COR-L47 (cell line): Measurements from ENCODE around the gene PSMB11.

Experiments
- DNase-seq: peaks from one replicate; lab custom pipeline; 2025; lab: John Stamatoyannopoulos, UW

PSMB11 gene

DNA sequence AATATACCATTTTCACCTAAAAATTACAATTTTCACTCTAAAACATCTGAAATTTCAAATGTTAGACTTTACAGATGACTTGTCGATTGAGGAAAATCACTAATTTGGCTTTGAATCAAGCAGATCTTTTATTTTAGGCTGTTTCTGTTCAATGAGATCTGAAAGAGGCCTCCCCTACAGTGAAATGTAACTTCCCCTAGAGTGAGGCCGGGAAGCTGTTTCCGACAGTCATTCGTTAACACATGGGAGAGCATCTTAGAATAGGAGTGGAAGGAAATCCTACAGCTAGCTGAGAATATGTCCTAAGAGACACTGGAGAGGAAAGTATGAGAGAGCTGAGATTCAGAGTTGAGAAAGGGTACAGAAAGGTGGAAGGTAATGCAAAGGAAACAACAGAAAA is 26.4 kb upstream of the PSMB11 start:
- no peak for DNase-seq

DNA sequence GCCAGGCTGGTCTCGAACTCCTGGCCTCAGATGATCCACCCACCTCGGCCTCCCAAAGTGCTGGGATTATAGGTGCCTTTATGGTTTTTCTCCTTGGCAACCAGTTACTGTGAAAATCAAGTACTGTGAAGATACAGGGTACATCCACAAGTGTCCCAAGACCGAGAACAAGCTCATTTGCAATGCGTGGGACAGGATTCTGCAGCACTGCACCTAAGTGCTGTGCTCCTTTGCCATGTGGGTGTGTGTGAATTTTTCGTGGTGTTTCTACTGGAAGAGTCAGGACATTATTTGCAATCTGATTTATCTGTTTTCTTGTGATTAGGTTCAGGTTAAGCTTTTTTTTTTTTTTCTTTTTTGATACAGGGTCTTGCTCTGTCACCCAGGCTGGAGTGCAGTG is 24.9 kb upstream of the PSMB11 start:
- DNase-seq: no peak

DNA sequence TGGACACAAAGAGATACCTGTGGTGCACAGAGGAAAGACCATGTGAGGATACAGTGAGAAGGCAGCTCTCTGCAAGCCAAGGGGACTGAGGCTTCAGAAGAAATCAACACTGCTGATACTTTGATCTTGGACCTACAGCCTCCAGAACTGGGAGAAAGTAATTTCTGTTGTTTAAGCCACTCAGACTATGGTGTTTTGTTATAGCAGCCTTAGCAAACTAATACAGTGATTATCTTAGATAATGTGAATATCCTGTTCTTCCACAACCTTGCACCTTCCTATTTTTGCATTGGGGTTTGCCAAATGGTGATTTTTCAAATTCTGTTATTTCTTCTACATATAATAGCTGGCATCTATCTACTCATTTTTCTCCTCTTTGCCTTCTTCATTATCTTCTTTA is 23.9 kb upstream of the PSMB11 start:
- DNase-seq: no peak

DNA sequence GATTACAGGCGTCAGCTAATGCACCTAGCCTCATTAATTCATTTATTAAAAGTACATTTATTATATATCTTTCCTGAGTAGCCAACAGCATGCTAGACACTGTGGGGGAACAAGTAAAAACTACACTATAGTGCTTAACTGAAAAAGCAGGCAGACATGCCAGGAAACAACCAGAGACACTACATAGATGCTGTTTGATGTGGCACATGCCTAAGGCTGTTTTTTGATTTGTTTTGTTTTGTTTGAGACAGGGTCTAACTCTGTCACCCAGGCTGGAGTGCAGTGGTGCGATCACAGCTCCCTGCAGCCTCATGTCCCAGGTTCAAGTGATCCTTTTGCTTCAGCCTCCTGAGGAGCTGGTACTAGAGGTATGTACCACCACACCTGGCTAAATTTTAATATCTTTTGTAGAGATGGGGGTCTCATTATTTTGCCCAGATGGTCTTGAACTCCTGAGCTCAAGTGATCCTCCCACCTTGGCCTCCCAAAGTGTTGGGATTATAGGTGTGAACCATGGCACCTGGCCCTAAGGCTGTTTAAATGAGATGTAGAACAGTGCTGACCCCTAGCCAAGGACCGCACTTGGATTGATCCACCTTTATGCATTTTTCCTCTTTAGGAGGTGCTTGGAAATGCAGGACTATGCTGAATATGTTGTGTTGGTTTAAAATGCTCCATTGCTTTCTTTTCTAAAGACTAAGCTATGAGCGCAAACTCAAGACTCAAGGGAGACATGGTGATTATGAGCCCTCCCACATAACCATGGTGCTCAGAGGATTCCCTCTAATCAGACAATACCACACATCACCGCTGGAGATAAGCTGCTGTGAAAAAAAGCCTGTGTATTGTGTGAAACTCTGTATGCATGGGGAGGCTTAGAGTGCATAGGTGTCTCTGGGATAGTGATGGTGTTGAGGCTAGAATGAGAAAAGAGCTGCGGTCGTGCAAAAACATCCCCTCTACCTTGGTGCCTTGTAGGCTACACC is 21.6 kb upstream of the PSMB11 start:
- DNase-seq: no peak

DNA sequence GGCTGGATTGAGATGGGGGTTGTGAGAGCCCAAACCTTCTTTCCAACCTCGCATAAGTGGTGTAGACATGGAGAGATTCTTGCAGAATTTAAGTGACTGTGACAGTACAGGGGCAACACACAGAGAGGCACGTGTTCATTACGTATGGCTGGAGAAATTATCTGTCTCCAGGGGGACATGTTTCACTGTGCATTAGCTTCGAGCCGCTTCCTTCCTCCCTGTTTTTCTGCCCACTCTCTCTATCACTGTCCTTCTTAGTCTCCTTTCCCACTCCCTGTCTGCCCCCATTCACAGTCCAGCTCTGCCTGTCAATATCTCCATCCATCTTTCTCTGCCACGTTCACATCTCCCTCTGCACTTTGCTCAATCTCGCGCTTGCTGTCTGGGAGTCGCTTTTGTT is 20.6 kb upstream of the PSMB11 start:
- DNase-seq: no peak

DNA sequence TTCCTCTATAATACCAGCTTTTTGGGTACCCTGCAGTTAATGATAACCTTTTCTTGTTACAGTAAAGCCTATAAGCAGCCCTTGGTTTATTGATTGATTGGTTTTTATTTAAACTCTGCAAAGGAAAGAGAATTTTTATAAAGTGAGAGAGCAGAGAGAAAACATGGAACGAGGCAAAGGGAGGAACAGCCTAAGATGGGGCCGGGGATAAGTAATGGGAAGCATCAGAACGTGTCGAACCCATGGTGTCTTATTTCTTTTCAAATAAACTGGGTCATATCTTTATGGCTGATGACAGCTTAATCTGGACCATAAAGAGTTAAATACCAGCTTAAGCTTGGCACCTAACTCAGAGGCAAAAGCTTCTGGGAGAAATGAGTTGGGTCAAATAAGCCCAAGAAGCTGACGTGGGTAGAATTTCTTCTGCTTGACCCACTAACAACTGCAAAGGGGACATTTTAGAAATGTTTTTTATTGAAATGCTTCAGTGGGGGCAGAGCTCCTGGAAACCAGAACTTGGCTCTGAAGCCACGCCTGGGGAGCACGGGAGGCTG is 20.0 kb upstream of the PSMB11 start:
- no peak for DNase-seq

DNA sequence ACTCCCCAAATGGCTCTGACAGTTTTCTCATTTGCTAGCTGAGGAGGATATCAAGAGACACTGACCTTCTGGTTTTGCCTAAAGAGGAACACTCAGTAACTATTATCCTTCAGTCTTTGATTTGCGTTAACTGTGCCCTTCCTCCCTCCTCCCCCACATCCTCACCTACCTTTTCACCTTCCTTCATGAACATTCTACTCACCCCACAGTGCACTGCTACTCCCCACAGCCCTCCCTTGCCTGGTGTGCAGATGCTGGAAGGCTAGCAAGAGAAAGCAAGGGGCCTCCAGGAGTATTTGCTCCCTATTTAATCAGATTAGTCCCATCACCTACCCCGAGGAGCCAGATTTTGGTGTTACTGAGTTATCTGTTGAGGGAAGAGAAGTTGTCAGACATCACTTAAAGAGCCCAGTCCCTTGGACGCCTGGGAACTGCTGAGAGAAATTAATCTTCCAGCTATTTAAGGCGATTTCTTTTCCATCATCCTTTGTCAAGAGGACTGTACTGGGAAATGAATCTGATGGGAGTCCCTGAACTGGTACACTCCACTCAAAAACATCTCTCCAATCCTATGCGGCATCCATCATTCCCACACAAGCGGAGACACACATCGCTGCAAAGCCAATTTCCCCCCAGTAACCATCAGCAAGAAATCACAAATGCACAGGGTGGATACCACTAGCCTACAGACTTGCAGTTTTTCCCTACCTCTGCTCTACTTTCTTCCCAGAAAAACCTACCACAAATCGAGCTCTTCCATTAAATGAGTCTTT is 18.8 kb upstream of the PSMB11 start:
- no peak for DNase-seq

DNA sequence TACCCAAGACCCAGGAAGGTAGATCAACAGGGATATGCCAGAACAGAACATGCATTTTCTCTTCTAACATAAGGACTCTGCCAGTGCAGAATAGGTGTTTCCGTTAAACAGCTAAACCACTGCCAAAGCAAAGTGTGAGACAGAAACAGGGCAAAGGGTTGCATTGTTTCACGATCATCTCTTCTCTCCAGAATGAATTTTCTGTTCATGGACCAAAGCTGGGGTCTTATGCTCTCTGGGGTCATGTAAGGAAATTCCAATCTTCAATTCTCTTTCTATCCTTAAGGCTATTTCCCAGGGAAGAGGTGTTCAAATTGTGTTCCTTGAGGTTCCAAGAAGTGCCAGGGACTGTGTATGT is 18.2 kb upstream of the PSMB11 start:
- no peak for DNase-seq

DNA sequence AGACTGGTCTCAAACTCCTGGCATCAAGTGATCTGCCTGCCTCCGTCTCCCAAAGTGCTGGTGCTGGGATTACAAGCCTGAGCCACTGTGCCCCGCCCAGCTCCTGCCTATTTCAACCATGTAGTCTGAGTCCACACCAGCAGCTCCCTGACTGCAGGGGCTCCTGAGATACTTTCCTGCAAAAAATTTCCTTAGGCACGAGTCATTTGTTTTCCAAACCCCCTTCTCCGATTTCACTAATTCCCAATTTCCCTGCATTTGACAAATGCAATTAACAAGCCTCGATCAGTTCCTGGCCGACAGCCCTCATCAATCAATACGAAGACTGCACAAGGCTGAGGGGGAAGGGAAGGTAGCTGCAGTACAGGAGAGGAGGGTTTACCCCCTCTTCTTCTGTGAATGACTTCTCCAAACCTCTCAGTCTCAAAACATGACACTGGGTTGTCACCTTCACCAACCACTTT is 17.4 kb upstream of the PSMB11 start:
- no peak for DNase-seq

DNA sequence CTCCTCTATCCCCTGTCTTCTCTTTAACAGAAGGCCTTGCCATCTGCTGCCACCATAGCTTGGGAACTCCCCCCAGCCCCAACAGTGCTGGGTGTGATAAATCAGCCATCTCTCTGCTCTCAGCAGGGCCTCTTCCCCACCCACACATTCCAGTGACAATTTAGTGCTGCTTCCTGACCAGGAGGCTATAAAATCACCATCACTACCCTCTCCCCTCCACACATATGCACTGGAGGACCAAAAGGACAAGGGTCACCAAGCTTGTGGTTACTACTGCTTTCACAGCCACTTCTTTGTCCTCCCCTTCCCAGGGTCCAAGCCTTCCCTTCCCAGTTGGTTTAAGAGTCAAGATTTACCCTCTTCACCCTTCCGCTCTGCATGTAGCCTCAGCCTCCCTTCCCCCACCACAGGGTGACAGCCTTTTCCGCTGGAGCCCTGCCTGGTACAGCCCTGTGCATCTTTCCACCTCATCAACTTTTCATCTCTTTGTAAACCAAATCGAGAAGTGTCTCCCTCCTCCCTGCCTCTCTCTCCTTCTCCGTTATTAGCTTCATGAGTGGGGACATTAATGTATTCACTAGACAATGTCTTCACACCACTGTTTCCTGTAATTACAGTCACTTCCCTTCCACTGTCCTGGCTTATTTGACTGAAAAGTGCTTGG is 16.7 kb upstream of the PSMB11 start:
- DNase-seq: no peak

DNA sequence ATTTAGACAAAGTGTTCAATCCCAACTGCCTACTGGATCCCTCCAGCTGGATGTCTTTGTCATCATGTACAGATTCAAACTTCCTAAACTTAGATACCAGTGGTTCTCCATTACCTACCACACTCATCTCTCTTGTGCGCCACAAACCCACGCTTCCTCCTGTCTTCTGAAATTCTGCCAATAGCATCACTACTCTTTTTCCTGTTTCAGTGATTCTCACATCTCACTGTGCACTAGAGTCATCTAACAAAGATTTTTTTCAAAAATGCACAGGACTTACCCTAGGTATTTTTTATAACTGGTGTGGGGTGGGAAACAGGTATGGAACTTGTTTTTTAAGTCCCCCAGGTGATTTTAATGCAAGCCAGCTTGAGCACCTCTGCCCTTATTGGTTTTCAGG is 13.2 kb upstream of the PSMB11 start:
- no peak for DNase-seq

DNA sequence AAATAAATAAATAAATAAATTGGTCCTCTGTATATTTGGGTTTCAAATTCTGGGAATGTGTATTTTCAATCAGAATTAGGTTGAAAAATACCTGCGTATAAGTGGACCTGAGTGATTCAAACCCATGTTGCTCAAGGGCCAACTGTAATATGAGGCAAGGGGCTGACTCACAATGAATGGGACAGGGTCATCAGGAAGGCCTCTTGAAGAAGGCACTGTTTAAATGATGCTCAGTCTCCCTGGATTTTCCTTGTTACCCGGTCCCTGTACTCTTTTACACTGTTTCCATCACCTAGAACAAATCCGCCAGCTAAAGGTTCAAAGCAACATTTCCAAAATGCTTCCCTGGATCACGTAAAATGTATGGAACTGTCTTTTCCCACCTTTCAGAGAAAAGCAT is 11.1 kb upstream of the PSMB11 start:
- DNase-seq: no peak

DNA sequence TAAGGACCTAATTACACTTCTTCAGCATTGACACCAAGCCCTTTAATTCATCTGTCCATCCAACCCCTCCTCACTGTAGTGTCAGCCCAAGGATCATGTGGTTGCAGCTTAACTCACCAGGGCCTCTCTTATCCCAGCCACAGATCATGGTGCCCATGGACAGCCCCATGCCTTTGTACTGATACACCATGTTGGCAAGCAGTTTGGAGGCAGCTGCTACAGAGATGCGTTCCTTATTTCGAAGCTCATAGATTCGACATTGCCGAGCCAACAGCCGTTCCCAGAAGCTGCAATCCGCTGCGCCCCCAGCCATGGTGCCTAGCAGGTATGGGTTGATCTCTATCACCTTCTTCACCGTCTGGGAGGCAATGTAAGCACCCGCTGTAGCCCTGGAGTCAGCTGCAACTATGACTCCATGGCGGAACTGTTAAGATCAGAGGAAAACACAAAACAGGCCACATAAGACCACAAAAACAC is 8.7 kb upstream of the PSMB11 start:
- DNase-seq: no peak

DNA sequence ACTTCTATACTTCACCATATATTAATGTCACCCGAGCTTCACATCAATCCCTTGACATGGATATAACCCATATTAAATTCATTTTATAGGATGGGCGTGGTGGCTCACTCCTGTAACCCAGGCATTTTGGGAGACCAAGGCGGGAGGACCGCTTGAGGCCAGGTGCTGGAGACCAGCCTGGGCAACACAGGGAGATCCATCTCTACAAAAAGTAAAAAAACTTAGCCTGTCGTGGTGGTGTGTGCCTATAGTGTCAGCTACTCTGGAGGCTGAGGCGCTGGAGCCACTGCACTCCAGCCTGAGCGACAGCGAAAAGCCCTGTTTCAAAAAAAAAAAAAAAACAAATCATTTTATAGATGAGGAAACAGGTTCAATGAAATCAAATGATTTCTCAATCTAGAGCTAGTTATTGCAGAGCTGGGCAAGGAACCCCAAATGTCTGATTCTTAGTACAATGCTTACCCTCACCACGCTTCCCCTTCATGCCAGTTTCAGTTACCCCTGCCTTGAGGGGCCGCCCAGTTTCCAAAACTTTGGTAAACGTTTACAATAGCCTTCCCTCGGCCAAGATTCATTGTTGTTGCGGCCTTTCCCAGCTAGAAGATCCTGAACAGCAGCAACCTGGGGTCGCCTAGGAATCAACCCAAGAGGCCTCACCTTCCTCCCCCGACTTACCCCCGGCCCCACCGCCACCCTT is 8.1 kb upstream of the PSMB11 start:
- DNase-seq: no peak

DNA sequence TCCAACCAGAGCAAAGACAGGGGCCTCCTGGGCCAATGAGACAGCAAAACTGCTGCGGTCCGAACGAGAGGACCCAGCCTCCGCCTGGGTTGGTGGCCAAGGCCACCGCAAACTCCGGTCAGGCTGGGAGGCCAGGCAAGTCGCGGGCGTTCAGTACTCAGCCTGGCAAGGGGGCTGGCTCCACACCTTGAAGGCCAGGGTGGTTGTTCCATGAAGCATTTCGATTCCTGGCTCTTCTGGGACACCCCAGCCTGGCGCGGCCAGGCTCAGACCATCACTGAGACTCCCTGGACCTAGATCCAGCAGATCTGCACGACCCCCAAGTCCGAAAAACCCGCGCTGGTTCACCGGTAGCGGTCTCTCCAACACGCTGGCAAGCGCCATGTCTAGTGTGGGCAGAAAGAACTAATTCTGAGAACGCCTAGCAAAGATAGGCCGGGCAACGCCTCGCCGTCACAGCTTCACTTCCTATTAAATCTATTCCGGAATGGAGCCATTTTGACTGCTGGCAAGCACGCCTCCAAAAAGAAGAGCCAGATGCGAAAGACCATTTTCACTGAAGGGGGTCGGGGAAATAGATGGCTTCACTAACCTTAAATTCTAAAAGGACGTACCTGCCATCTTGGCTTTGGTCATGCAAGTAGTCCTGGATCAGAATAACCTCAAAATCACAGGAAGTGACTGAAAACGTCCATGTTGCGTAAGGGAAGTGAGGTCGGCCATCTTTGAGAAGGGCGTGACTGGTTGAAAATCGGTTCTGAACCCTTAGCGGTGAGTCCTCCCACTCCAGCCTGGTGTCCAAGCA is 7.3 kb upstream of the PSMB11 start, which contains the start of gene PSMB5:
Gene PSMB5, minus strand, starts transcription at position 403 of the 805 bp plus-strand sequence. Its CDS starts 19 bp downstream, at position 384.
- DNase-seq: no peak

DNA sequence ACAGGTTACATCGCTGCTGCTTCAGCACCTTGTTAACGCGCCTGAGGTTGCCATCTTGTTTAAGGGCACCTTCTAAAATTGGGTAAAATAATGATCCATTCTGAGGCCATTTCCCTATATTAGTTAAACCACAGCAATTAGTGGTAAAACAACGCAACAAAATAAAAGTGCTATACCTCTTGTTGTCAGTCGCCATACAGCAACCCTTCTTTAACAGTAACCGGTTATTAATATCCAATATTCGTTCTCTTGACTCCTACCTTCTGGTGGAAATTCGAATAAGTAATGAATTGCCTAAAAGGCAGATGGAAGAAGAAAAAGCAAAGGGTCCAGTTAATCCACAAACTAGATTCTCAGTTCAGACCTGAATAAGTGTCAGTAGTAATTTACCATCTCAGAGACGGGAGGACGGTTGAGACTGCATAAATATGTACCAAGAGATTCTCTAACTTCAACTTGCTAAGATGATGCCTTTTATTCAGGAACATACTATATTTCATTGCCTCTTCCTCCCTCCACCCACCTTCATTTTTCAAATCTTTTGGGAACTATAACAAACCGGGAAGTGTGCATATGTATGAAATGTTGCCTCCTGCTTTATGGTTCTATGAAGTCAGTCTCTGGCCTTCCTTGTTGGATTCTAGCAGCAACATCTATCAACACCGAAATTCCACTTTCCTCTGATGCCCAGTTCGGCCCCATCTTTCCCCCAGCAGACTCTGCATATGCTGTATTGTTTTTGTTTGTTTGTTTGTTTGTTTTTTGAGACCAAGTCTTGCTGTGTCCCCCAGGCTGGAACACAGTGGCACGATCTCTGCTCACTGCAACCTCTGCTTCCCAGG is 6.5 kb upstream of the PSMB11 start:
- no peak for DNase-seq

DNA sequence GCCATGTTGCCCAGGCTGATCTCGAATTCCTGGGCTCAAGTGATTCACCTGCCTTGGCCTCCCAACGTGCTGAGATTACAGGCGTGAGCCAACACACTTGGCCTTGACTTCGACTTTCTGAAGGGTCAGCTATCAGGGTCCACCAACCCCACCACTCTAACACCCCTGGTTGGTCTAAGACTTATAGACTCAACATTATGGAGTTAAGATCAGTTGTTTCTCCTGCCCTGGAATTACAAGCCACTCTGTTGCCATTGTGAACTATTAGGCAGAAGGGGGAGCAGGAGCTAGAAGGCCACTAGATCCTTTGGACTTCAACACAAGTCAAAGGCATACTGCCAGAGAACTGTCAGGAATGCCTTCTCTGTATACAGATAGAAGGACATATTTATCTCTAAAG is 1.9 kb upstream of the PSMB11 start:
- no peak for DNase-seq

DNA sequence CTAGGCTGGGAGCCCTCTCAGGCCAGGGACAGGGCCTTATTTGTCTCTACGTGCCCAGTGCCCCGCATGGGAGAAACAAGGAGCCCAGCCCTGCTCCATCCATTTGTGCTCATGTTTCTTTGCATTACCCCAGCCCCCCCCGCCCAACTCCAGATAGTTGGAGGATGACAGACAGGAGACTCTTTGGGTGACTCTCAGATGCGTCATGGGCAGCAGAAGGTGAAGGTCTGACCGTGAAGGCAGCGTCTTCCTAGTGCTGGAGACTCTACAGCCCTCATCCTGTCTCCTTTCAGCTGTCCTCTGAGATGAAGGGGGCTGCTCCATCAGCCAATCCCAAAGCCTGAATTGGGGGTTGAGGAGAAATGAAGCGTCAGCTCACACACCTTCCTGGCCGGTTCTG is 283 bp upstream of the PSMB11 start:
- DNase-seq: no peak

DNA sequence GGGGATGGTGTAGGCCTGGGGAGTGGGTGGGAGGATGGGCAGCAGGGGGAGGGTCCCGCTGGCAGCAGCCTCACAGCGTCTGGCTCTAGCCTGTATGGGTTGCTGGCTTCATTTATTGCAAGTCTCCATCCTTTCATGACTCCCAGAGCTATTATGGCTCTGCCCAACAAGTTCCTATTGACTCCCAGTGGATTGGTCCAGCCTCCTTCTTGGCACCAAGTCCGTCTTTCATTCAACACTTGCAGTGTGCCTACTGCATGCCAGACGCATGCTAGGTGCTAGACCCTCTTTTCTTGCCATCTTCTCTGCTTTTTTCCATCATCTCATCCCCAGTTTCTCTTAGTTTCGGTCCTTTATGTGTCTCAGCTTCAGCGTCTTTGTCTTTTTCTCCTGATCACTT is 1.1 kb downstream of the PSMB11 start:
- DNase-seq: no peak

DNA sequence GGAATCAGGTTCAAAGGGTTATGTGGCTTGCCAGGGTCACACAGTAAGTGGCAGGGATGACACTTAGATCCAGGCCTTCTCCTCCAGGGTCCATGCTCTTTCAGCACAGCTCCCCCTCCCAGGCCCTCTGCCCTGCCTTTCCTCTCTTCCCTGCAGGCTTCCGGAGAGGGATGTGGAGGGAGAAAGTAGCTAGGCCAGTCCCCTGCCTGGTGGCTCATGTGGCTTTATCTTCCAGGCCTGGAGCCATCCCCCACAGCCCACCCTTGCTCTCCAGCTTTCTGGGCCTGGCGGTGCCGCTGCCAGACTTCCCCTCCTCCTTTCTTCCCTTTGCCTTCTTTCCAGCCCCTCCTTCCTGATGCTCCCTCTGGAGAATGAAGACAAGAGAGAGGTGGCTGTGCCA is 1.7 kb downstream of the PSMB11 start:
- no peak for DNase-seq
